Keratinocyte (primary cell): ENCODE results near the gene AAR2.

ENCODE experiments used
- CTCF ChIP-seq, 3 experiments: IDR thresholded peaks in 1 of 3; conservative IDR thresholded peaks in 1 of 3; optimal IDR thresholded peaks in 1 of 3; 2 replicates in 2 of 3; 3 replicates in 1 of 3; pipeline versions ENCODE3 to v1.5.1; 2011; ENCODE audit warnings: low read length in 3 of 3, mild to moderate bottlenecking in 3 of 3, moderate library complexity in 2 of 3, control low read depth in 1 of 3, inconsistent platforms in 1 of 3; ENCODE audit not compliant: insufficient read depth in 2 of 3; ENCODE audit errors: extremely low read depth in 1 of 3
- EZH2 ChIP-seq: IDR thresholded peaks from one replicate; pipeline ENCODE4 v1.6.1; 2012; ENCODE audit warnings: inconsistent platforms, mild to moderate bottlenecking, low read length, moderate library complexity

DNA sequence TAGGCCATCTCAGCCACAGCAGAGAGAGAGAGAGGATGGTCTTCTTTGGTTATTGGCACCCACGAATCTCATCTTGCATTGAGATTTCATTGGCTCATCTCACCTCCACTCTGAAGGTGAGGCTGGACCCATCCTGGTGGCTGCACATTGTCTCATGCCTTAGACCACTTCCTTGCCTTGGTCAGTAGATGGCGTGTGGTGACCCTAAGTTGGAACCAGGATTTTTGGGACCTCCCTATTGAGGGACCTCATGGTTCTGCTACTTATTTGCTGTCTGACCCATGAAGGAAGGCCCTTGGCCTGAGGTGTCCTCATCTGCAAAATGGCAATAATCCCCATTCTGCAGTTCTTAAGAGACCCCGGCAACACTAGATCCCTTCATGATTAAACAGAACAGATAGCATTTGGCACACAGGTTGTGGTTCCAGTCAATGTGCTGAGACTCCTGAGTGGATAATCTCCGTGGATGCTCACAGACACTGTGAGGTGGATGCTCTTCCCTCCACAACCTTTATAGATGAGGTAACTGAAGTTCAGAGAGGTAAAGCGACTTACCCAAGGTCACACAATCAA is 21.5 kb upstream of the AAR2 start:
- TF ChIP-seq CTCF (optimal IDR thresholded peaks at IDR 0.05 in 1 of 3, IDR thresholded peaks at IDR 0.05 in 1 of 3, conservative IDR thresholded peaks at IDR 0.05 in 1 of 3; ENCODE audit: extremely low read depth in 1 of 3, insufficient read depth in 2 of 3, low read length in 3 of 3) (peak; percentile 72 to 95 (median 74)), EZH2 (no peak)
